VCaP (cell line): ENCODE data around the gene PCDHAC1.
"Not testable (repeated sequence)": the region's sequence is repeated elsewhere in the genome, so short reads cannot be mapped to it uniquely, and the experiment has no call there.

Experiments used
- H3K27ac ChIP-seq: fragments of 450-650 bp; 2 replicates; pipeline ENCODE4 v1.5.1; 2017
- CTCF ChIP-seq: fragments of 450-650 bp; conservative IDR thresholded peaks from 2 replicates; pipeline ENCODE4 v1.5.1; 2017; ENCODE audit warnings: mild to moderate bottlenecking, moderate library complexity

PCDHAC1 gene

GRCh38 chr5:140925806-140926442 lies at the start of gene PCDHAC1:
Gene PCDHAC1, plus strand, starts transcription at chr5:140926299. Its CDS starts 594 bp downstream, at chr5:140926893.
- no peak for TF ChIP-seq CTCF
- no peak within 1 kb of the TSS for H3K27ac ChIP-seq

GRCh38 chr5:140876541-140877261 lies 49.4 kb upstream of the PCDHAC1 start:
- not testable (repeated sequence) for H3K27ac ChIP-seq

- TF ChIP-seq CTCF = no peak
- no peak overlapping the region for H3K27ac ChIP-seq
These were observed 48.9 kb upstream of the PCDHAC1 start for GRCh38 chr5:140877262-140877581.

GRCh38 chr5:140881889-140882590 lies 44.1 kb upstream of the PCDHAC1 start, which contains the start of gene PCDHA13:
Gene PCDHA13, plus strand, starts transcription at chr5:140882124. Its CDS starts 145 bp downstream, at chr5:140882269.
- peak within 1 kb of the TSS; percentile 64 for H3K27ac ChIP-seq
- peak; percentile 15; the same call in 1 of the 2 replicates for TF ChIP-seq CTCF

GRCh38 chr5:140882591-140882899 lies 43.6 kb upstream of the PCDHAC1 start:
- peak overlapping the region; percentile 64 for H3K27ac ChIP-seq
- TF ChIP-seq CTCF = peak; percentile 68

GRCh38 chr5:140883373-140883772 lies 42.7 kb upstream of the PCDHAC1 start:
- H3K27ac ChIP-seq = no peak overlapping the region
- no peak for TF ChIP-seq CTCF

GRCh38 chr5:140883927-140884697 lies 42.0 kb upstream of the PCDHAC1 start:
- H3K27ac ChIP-seq = no peak overlapping the region
- TF ChIP-seq CTCF = no peak
